AG10803 (cell line): ENCODE data around the gene GMPPB.
"Not testable (repeated sequence)": the region's sequence is repeated elsewhere in the genome, so short reads cannot be mapped to it uniquely, and the experiment has no call there.

Experiments
- DNase-seq: peaks from one replicate; pipeline ENCODE4 v3.0.0; 2010; ENCODE audit warnings: low read depth
- H3K4me3 ChIP-seq: 2 replicates; pipeline ENCODE4 v1.5.1; 2011; ENCODE audit warnings: mild to moderate bottlenecking, low read length, control low read depth
- CTCF ChIP-seq: conservative IDR thresholded peaks from 2 replicates; pipeline ENCODE4 v1.5.1; 2011; ENCODE audit warnings: mild to moderate bottlenecking, low read length, control low read depth, inconsistent platforms

Gene GMPPB

GRCh38 chr3:49761661-49762060, 37.9 kb upstream of the GMPPB start:
- DNase-seq: no peak
- no peak for TF ChIP-seq CTCF
- no peak overlapping the region for H3K4me3 ChIP-seq

- no peak overlapping the region for H3K4me3 ChIP-seq
- DNase-seq: no peak
- no peak for TF ChIP-seq CTCF
Measured at GRCh38 chr3:49759226-49759625, 35.5 kb upstream of the GMPPB start.

- no peak for DNase-seq
- TF ChIP-seq CTCF: no peak
- H3K4me3 ChIP-seq: no peak overlapping the region
Measured at GRCh38 chr3:49757197-49757596, 33.4 kb upstream of the GMPPB start.

GRCh38 chr3:49756036-49756435, 32.3 kb upstream of the GMPPB start:
- DNase-seq: no peak
- H3K4me3 ChIP-seq: no peak overlapping the region
- TF ChIP-seq CTCF: no peak

- no peak overlapping the region for H3K4me3 ChIP-seq
- TF ChIP-seq CTCF: no peak
- no peak for DNase-seq
Measured at GRCh38 chr3:49754536-49754935, 30.8 kb upstream of the GMPPB start.

GRCh38 chr3:49751501-49751900, 27.8 kb upstream of the GMPPB start:
- no peak for DNase-seq
- TF ChIP-seq CTCF: no peak
- H3K4me3 ChIP-seq: no peak overlapping the region

- H3K4me3 ChIP-seq: no peak overlapping the region
- no peak for DNase-seq
- TF ChIP-seq CTCF: no peak
Measured at GRCh38 chr3:49750056-49750455, 26.3 kb upstream of the GMPPB start.

- not testable (repeated sequence) for H3K4me3 ChIP-seq, DNase-seq
Measured at GRCh38 chr3:49748874-49749273, 25.1 kb upstream of the GMPPB start.
